ENCODE measurements around the gene TOP3B. TPM values are rescaled to one million over a fixed set of nuclear protein-coding genes. Genes with fewer than 3 reads are reported as not detected.

TOP3B gene
- polyA plus RNA-seq, 1 experiment: 12.8 TPM

DNA sequence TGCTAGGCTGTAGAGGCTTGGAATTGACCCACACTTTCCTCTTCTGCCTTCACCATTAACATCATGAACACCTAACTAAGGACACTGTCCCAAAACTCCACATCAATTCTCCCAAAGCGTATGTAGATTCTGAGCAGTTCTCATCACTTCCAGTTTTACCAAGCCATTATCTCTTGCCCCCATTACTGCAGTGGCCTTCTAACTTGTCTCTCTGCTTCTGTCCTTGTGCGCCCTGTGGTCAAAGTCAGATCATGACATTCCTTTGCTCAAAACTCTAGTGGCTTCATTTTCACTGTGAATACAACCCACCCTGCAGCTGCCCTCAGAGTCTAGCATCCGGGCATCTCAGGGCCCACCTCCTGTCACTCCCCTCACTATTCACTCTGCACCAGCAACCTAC, 13.1 kb upstream of the TOP3B start:
- CTCF ChIA-PET: no interaction called here
- POLR2A ChIA-PET: no interaction called here
- no peak for DNase-seq (ENCODE audit: low read depth)
- H3K36me3 ChIP-seq (ENCODE audit: control insufficient read depth, insufficient read depth, low read length): no peaks in the 10 kb centered on the region
- no peak overlapping the region for H3K4me3 ChIP-seq (ENCODE audit: low read depth, low read length)
- TF ChIP-seq, protein P1, sequence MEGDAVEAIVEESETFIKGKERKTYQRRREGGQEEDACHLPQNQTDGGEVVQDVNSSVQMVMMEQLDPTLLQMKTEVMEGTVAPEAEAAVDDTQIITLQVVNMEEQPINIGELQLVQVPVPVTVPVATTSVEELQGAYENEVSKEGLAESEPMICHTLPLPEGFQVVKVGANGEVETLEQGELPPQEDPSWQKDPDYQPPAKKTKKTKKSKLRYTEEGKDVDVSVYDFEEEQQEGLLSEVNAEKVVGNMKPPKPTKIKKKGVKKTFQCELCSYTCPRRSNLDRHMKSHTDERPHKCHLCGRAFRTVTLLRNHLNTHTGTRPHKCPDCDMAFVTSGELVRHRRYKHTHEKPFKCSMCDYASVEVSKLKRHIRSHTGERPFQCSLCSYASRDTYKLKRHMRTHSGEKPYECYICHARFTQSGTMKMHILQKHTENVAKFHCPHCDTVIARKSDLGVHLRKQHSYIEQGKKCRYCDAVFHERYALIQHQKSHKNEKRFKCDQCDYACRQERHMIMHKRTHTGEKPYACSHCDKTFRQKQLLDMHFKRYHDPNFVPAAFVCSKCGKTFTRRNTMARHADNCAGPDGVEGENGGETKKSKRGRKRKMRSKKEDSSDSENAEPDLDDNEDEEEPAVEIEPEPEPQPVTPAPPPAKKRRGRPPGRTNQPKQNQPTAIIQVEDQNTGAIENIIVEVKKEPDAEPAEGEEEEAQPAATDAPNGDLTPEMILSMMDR (IDR thresholded peaks at IDR 0.05; ENCODE audit: insufficient read depth, low read depth, low read length): no peak
- peaks cover 10% of the 10 kb centered on the region for H3K27me3 ChIP-seq (ENCODE audit: control insufficient read depth, insufficient read depth, low read length)

DNA sequence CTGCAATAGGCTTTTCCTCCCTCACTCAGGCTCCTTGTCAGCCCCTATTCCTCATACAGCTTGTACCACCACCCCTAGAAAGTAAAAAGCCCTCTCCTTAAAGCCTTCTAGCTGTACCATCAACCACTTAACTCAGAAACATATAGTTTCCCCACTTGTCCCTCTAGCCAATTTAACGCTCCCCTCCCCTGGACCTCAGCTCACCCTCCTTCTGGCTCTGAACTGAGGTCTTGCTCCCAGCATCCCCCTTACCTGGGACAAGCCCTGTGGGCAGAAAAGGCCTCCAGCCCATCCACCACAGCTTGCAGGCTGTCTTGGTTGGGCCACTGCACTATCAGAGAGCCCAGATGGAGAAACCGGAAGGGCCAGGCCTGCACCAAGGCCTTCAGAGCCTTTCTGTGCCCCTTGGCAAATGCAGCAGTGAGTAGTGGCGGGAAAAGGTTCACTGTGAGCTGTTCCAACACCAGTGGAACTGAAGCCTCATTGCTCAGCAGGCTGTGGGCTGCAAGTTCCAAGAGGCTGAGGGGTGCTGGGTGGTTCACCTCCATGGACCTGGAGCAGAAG, 12.4 kb upstream of the TOP3B start:
- DNase-seq (ENCODE audit: low read depth): no peak
- peaks cover 10% of the 10 kb centered on the region for H3K27me3 ChIP-seq (ENCODE audit: control insufficient read depth, insufficient read depth, low read length)
- POLR2A ChIA-PET: no interaction called here
- TF ChIP-seq, protein P1 (IDR thresholded peaks at IDR 0.05; ENCODE audit: insufficient read depth, low read depth, low read length): no peak
- H3K36me3 ChIP-seq (ENCODE audit: control insufficient read depth, insufficient read depth, low read length): no peaks in the 10 kb centered on the region
- CTCF ChIA-PET: interaction anchor here (1.7 kb wide), 1 partner anchor 13 kb away, joined by 5 read pairs; the partner anchor contains the start of gene TOP3B
- no peak overlapping the region for H3K4me3 ChIP-seq (ENCODE audit: low read depth, low read length)

DNA sequence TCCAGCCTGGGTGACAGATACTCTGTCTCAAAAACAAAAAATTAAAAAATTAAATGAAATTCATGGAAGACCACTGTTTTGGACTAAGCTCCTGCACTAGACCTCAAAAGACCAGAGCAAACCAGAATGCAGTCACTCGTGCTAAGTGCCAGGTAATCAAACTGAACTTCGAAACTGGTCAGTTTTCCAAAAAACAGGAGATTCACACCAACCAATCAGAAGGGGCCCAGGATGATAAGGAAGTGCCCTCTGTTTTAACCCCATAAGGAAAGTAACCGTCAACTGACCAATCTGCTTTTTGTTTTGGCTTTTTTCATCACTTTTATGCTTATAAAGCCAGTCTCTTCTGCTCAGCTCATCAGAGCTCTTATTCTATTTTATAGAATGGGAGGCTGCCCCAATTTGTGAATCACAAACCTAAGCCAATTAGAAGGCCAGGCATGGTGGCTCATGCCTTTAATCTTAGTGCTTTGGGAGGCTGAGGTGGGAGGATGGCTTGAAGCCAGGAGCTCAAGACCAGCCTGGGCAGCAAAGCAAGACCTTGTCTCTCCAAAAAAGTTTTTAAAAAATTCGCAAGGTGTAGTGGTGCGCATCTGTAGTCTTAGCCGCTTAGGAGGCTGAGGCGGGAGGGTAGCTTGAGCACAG, 10.1 kb upstream of the TOP3B start:
- CTCF ChIA-PET: interaction anchor here (0.7 to 1.7 kb wide), 2 partner anchors 8 to 11 kb away, joined by 3 to 5 read pairs; partner anchors contain the start of gene TOP3B
- H3K36me3 ChIP-seq (ENCODE audit: control insufficient read depth, insufficient read depth, low read length): no peaks in the 10 kb centered on the region
- POLR2A ChIA-PET: no interaction called here
- no peak overlapping the region for H3K4me3 ChIP-seq (ENCODE audit: low read depth, low read length)
- TF ChIP-seq, protein P1 (IDR thresholded peaks at IDR 0.05; ENCODE audit: insufficient read depth, low read depth, low read length): no peak
- no peak for DNase-seq (ENCODE audit: low read depth)
- peaks cover 15% of the 10 kb centered on the region for H3K27me3 ChIP-seq (ENCODE audit: control insufficient read depth, insufficient read depth, low read length)

DNA sequence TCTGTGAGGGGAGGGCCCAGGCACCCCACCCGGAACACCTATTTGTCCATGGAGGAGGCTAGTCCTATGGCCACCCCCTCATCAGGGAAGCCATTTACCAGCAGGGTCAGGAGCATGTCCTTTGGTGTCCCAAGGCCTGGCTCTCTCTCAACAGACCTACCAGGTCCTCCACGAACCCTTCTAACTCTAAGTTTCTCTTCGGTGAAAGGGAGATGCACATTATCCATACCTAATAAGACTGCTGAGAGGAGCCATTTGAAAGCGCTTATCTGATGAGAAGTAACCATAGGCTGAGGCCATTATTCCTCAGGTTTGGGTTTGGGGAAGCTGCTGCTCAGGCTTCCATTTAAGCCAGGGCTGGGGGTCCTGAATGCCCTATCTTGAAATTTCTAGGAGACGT, 9.2 kb upstream of the TOP3B start:
- ChIA-PET CTCF (no interaction called here), POLR2A (no interaction called here)
- no peak for DNase-seq (ENCODE audit: low read depth)
- H3K36me3 ChIP-seq (ENCODE audit: control insufficient read depth, insufficient read depth, low read length): no peaks in the 10 kb centered on the region
- TF ChIP-seq, protein P1 (IDR thresholded peaks at IDR 0.05; ENCODE audit: insufficient read depth, low read depth, low read length): no peak
- H3K27me3 ChIP-seq (ENCODE audit: control insufficient read depth, insufficient read depth, low read length): peaks cover 13% of the 10 kb centered on the region
- H3K4me3 ChIP-seq (ENCODE audit: low read depth, low read length): no peak overlapping the region

DNA sequence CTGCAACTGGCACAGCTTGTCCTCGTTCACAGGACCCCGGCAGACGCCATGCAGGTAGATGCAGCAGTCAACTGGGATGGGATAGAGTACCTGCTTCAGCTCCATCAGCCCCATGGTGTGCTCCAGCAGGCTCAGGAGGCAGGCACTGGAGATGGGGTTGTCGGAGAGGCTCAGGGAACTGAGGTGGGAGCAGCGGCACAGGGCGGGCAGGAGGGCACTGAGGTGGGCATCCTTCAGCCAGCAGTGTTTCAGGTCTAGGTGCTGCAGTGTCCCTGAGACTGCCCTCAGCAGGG, 8.7 kb upstream of the TOP3B start:
- TF ChIP-seq, protein P1 (IDR thresholded peaks at IDR 0.05; ENCODE audit: insufficient read depth, low read depth, low read length): no peak
- POLR2A ChIA-PET: no interaction called here
- Histone ChIP-seq H3K27me3 (ENCODE audit: control insufficient read depth, insufficient read depth, low read length) (peaks cover 13% of the 10 kb centered on the region), H3K4me3 (ENCODE audit: low read depth, low read length) (no peak overlapping the region), H3K36me3 (ENCODE audit: control insufficient read depth, insufficient read depth, low read length) (no peaks in the 10 kb centered on the region)
- DNase-seq (ENCODE audit: low read depth): no peak
- CTCF ChIA-PET: no interaction called here

Measured in BJ (cell line).